ENCODE data around the gene DIPK1B.

DIPK1B gene

GRCh38 chr9:136711751-136712689 is at the start of gene DIPK1B:
Gene DIPK1B, plus strand, starts transcription at chr9:136712572. Its CDS starts 94 bp downstream, at chr9:136712666.
- in situ Hi-C loops (cut with HindIII; ENCODE audit: low sequenced_read_pairs) = no loop called here

GRCh38 chr9:136662656-136663581 is 49.5 kb upstream of the DIPK1B start, which contains the start of gene EGFL7:
Gene EGFL7, plus strand, starts transcription at chr9:136662916. Its CDS starts 5,367 bp downstream, at chr9:136668283.
- in situ Hi-C loops (cut with HindIII; ENCODE audit: low sequenced_read_pairs) = no loop called here

DNA sequence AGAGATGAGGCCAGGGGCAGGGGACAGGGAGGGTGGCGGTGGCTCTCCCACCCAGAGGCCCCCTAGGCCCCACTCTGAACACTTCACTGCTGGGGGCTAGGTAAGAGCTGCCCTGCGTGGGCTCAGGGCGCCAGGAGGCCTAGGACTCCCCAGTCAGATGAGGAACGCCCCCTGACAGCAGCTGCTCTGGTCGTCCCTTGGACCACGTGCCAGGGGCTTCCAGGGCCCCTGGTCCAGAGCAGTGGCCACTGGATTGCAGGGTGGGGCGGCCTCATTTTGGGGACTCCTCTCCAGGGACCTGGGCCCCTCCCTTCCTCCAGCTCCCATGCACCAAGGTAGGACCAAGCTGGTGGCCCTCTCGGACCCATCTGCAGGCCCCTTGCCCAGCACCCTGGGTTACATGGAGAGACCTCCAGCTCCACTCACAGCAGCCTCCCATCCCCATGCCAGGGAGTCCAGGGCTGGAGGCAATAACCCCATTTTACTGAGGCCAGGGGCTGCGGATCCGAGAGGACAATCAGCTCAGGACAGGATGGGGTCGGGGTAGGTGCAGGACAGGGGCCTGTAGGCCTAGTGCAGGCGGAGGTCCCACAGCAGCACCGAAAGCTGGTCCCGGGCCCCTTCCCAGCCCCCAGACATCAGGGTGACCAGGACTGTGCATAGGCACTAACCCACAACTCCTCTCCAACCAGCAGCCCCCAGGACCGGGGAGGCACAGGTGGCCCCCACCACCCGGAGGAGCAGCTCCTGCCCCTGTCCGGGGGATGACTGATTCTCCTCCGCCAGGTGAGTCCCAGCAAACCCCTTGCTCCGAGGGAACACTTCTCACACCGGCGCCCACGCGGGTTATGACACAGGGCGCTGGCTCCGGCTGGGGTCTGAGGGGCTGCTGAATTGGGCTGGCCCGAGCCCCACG is 48.1 kb upstream of the DIPK1B start:
- in situ Hi-C loops (cut with HindIII; ENCODE audit: low sequenced_read_pairs) = no loop called here

GRCh38 chr9:136665111-136665703 is 47.2 kb upstream of the DIPK1B start:
- in situ Hi-C loops (cut with HindIII; ENCODE audit: low sequenced_read_pairs) = no loop called here

DNA sequence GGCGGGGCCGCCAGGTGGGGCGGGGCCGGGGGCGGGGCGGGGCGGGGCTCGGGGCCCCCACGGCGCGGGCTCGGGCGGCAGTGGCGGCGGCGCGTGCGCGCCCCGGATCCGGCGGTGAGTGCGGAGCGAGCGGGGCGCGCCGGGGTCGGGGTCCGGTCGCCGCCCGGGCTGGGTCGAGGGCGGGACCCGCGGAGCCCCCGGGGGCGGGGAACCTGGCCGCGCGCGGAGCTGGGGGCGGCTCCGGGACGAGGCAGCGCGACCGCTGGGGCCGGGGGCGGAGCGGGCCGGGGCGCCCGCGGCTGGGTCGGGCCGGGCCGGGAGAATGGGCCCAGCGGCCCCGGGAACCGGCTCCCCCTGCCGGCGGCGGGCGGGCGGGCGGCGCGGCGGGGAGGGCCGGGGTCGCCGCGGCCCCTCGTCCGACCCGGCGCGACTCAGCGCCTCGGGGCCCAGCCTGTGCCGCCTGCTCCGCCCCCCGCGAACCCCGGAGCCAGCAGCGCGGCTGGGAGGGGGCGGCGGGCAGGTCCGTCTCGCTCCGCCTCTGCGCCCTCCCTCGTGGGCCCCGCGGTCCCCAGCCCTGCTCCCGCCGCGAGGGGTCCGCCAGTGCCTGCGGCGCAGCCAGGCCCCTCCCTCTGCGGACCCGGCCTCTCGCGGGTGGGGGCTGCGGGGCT is 46.5 kb upstream of the DIPK1B start:
- in situ Hi-C loops (cut with HindIII; ENCODE audit: low sequenced_read_pairs) = no loop called here

GRCh38 chr9:136666372-136667213 is 45.8 kb upstream of the DIPK1B start:
- in situ Hi-C loops (cut with HindIII; ENCODE audit: low sequenced_read_pairs) = no loop called here

DNA sequence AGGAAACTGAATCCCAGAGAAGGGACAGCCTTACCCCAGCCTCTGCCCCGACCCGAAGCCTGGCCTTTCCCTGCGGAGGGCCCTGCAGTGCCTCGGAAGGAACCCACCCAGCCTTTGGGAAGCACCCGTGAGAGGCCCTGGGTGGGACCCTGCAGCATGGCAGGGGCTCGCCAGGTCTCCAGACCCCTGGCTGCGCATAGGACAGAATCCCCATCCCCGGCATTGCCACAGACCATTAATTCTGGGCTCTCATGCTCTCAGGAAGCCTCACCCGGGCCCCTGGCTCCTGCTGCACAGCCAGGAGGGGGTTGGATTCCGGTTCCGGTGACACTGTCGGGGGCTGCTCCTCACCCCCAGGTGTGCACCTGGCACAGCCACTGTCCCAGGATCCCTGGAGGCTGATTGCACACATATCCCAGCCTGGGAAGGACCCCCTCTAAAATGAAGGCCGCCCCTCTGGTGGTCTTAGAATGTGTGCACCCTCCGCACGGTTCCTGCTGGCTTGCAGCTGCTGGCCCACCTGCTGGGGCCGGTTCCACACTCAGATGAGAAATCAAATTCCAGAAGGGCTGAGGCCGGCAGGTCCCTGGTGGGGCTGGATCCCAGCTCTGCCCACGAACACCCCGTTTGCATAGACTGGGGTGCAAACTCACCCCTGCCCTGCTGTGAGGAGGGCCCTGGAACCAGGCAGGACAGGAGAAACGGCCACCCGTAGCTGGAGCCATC is 45.0 kb upstream of the DIPK1B start:
- in situ Hi-C loops (cut with HindIII; ENCODE audit: low sequenced_read_pairs) = no loop called here

- in situ Hi-C loops (cut with HindIII; ENCODE audit: low sequenced_read_pairs) = no loop called here
Measured at GRCh38 chr9:136667940-136668760, 44.2 kb upstream of the DIPK1B start.

DNA sequence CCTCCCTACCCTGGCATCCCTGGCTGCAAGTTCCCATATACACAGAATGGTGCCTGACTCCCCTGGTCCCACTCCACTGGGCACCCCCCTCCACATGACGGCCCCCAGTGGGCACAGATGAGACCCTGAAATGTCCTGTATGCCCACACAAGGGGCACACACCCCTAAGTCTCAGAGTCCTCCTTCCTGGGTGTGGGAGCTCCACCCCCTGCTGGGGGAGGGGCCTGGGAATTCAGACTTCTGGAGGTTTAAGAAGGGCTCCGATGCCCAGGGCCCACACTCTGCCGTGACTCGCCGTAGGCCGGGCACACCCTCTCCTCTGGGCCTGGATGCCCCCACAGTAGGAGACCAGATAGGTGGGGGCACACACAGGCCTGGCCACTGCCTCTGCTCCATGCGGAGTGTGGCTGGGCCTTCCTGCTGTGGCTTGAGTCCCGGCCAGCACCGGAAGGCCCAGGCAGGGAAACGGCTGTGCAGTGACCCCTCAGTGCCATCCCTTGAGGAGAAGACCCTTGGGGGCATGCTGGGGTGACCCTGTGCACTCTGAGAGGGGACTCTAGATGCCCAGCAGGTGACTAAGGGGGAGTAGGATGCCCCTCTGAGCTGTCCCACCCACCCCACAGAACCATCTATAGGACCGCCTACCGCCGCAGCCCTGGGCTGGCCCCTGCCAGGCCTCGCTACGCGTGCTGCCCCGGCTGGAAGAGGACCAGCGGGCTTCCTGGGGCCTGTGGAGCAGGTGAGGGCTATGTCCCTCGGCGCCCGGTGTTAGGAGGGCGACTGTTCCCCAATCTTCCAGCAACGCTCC is 43.2 kb upstream of the DIPK1B start:
- in situ Hi-C loops (cut with HindIII; ENCODE audit: low sequenced_read_pairs) = no loop called here

- in situ Hi-C loops (cut with HindIII; ENCODE audit: low sequenced_read_pairs) = no loop called here
Measured at GRCh38 chr9:136669791-136670464, 42.4 kb upstream of the DIPK1B start.

- in situ Hi-C loops (cut with HindIII; ENCODE audit: low sequenced_read_pairs) = no loop called here
Measured at GRCh38 chr9:136670576-136671253, 41.7 kb upstream of the DIPK1B start.

DNA sequence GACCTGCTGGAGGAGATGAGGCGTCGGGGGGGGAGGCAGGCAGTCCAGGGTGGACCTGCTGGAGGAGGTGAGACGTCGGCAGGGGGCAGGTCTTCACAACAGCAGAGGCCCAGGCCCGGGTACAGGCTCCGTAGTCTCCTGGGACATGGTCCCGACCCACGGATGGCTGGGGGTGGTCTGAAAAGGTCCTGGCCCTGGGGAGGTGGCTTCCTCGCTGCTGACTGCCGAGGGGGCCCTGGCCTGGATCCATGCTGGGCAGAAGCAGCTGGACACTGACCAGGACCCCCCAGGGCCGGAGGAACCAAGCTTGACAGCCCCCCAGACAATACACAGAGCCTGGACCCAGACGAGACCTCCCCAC is 41.1 kb upstream of the DIPK1B start:
- in situ Hi-C loops (cut with HindIII; ENCODE audit: low sequenced_read_pairs) = no loop called here

GRCh38 chr9:136671646-136672430 is 40.5 kb upstream of the DIPK1B start:
- in situ Hi-C loops (cut with HindIII; ENCODE audit: low sequenced_read_pairs) = no loop called here

DNA sequence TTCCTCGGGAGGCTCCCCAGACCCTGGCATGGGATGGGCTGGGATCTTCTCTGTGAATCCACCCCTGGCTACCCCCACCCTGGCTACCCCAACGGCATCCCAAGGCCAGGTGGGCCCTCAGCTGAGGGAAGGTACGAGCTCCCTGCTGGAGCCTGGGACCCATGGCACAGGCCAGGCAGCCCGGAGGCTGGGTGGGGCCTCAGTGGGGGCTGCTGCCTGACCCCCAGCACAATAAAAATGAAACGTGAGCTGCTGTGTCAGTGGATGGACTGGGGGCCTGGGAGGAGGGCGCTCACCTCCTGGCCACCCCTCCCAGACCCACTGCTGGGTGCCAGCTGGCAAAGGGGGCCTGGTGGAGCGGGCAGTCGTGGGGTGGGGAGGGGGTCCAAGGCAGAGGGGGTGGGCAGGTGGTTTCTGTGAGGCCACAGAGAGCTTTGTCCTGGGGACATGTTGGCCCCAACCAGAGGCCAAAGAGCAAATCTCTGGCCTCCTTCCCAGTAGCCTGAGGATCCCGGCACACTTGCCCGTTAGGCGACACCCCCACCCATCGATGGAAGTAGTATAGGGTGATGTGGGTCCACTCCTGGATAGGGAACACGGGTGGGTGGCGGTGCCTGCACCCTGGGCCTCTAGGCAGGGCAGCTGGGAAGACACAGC is 39.8 kb upstream of the DIPK1B start:
- in situ Hi-C loops (cut with HindIII; ENCODE audit: low sequenced_read_pairs) = no loop called here
